Erythroblast (primary cell): Measurements from ENCODE around the gene RCAN2.

Source experiments
- GATA1 ChIP-seq: IDR thresholded peaks from 2 replicates; pipeline ENCODE4 v1.6.1; 2011; ENCODE audit warnings: low read depth, mild to moderate bottlenecking, control low read depth, low read length, moderate library complexity
- POLR2A ChIP-seq: IDR thresholded peaks from 2 replicates; pipeline ENCODE4 v1.6.1; 2011; ENCODE audit warnings: mild to moderate bottlenecking, low read length

- TF ChIP-seq POLR2A (no peak), GATA1 (no peak)
Measured at GRCh38 chr6:46466570-46466969, 24.7 kb downstream of the RCAN2 start.
